Measurements from ENCODE around the gene C10orf105. TPM values are rescaled to one million over a fixed set of nuclear protein-coding genes. Genes with fewer than 3 reads are reported as not detected.

The C10orf105 gene
- total RNA-seq, 2 donors from 2014 or later, result 0.13 to 0.33 TPM

DNA sequence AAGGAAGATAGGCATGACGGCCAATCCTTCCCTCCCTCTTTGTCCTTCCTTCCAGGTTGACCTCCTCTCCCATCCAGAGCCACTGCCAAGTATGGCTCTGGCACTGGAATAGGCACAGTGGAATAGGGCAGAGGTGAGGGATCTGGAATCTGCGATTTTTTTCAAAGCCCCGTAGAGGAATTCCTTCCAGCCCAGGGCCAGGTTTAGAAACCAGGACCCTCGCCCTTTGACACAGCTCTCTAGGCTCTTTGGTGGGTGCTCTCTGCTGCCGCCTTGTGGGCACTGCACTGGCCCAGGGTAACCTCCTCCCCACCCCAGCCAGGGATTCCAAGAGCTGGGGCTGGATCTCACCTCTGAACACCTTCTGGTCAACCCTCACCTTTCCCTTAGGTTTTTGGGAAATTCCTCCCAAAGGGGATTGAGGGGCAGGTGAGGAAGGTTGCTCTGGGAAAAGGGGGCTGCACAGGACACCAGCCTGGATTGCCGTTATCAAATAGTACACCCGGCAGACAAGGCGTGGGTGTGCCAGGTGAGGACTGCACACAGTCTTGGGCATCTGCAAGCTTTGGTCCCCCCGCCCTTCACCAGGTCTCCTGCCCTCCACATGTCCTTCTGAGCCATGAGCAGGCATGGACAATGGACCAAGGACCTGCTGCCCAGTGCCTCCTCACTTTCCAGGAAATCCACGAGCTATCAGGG, 22.8 kb downstream of the C10orf105 start:
- TF ChIP-seq, protein P1, sequence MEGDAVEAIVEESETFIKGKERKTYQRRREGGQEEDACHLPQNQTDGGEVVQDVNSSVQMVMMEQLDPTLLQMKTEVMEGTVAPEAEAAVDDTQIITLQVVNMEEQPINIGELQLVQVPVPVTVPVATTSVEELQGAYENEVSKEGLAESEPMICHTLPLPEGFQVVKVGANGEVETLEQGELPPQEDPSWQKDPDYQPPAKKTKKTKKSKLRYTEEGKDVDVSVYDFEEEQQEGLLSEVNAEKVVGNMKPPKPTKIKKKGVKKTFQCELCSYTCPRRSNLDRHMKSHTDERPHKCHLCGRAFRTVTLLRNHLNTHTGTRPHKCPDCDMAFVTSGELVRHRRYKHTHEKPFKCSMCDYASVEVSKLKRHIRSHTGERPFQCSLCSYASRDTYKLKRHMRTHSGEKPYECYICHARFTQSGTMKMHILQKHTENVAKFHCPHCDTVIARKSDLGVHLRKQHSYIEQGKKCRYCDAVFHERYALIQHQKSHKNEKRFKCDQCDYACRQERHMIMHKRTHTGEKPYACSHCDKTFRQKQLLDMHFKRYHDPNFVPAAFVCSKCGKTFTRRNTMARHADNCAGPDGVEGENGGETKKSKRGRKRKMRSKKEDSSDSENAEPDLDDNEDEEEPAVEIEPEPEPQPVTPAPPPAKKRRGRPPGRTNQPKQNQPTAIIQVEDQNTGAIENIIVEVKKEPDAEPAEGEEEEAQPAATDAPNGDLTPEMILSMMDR (conservative IDR thresholded peaks at IDR 0.05), result peak; percentile 98
- whole genome bisulfite sequencing, 2 experiments (ENCODE audit: insufficient coverage in 1 of 2, insufficient read length in 1 of 2), result 60 to 64% methylated on average over 9 to 10 of the region's 10 CpGs
- Histone ChIP-seq H3K36me3 (ENCODE audit: control insufficient read depth, insufficient read depth, low read length) (no peaks in the 10 kb centered on the region), H3K4me3 (ENCODE audit: low read length) (no peak overlapping the region), H3K27me3 (ENCODE audit: control insufficient read depth, insufficient read depth, low read length, poor library complexity, severe bottlenecking) (no peaks in the 10 kb centered on the region), H3K27ac (ENCODE audit: low read depth, low read length) (no peak overlapping the region), H3K4me1 (ENCODE audit: control insufficient read depth, insufficient read depth, low read length) (no peaks in the 10 kb centered on the region), H3K9ac (ENCODE audit: extremely low read depth, low read length, poor library complexity, severe bottlenecking) (no peak overlapping the region), H3K9me3 (ENCODE audit: control insufficient read depth, low read length) (no peaks in the 10 kb centered on the region)
- Mint-ChIP-seq H3K4me1 (peaks cover 1% of the 10 kb centered on the region), H3K36me3 (ENCODE audit: low read depth) (no peaks in the 10 kb centered on the region), H3K4me3 (no peak overlapping the region), H3K9me3 (no peaks in the 10 kb centered on the region), H3K27ac (no peak overlapping the region), H3K27me3 (ENCODE audit: insufficient read depth) (no peaks in the 10 kb centered on the region)
- DNase-seq, result peak; percentile 97

DNA sequence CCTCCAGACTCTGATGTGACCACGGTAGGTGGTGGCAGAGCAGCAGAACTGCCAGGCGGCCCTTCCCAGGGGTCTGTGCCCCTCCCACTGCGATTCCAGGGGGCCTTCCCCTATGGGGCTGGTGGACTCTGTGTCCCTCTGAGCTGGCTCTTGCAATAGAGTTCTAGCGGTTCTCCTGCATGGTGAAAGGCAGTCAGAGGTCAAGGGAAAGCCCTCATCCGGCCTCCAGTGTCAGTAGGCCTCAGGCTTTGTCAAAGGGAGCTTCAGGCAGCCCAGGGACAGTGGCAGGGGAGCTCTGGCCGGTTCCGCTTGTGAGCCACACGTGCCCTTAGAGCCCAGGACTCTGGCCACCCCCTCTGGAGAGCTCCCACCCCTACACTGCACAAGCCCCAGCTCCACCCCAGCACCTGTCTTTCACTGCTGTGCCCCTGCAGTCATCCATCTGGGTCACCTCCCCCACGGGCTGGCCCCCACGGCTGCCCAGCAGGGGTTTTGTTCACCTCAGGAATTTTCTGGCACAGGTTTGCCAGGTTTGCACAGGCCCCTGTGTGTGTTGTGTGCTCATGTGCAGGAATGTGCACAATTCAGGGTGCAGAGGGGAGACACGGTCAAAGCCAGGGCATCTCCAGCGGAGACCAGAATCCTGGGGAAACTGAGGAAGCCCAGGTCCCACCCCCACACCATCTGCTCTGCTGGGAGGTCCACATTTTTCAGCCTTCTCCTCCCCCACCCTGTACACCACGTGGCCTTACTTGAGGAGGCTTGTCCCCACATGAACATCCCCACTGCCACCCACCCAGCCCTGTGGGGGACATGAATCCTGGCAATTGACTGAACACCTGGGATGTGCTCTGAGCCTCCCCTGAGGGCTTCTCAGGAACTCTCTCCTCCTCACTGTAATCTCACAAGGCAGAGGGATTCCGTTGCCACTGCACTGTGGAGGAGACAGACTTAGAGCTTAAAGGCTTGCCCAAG, 23.8 kb downstream of the C10orf105 start:
- 92% methylated on average over 4 to 14 of the region's 14 CpGs for WGBS, 2 experiments (ENCODE audit: insufficient coverage in 1 of 2, insufficient read length in 1 of 2)
- H3K9me3 Mint-ChIP-seq, result no peaks in the 10 kb centered on the region
- H3K9me3 ChIP-seq (ENCODE audit: control insufficient read depth, low read length), result no peaks in the 10 kb centered on the region
- H3K4me1 Mint-ChIP-seq, result peaks cover 1% of the 10 kb centered on the region
- no peak overlapping the region for H3K27ac Mint-ChIP-seq
- H3K27me3 Mint-ChIP-seq (ENCODE audit: insufficient read depth), result no peaks in the 10 kb centered on the region
- no peak for DNase-seq
- H3K4me3 Mint-ChIP-seq, result no peak overlapping the region
- TF ChIP-seq, protein P1 (conservative IDR thresholded peaks at IDR 0.05), result no peak
- no peaks in the 10 kb centered on the region for H3K36me3 ChIP-seq (ENCODE audit: control insufficient read depth, insufficient read depth, low read length)
- H3K36me3 Mint-ChIP-seq (ENCODE audit: low read depth), result no peaks in the 10 kb centered on the region
- H3K4me1 ChIP-seq (ENCODE audit: control insufficient read depth, insufficient read depth, low read length), result no peaks in the 10 kb centered on the region
- no peak overlapping the region for H3K9ac ChIP-seq (ENCODE audit: extremely low read depth, low read length, poor library complexity, severe bottlenecking)
- H3K27ac ChIP-seq (ENCODE audit: low read depth, low read length), result no peak overlapping the region
- H3K27me3 ChIP-seq (ENCODE audit: control insufficient read depth, insufficient read depth, low read length, poor library complexity, severe bottlenecking), result no peaks in the 10 kb centered on the region
- no peak overlapping the region for H3K4me3 ChIP-seq (ENCODE audit: low read length)

DNA sequence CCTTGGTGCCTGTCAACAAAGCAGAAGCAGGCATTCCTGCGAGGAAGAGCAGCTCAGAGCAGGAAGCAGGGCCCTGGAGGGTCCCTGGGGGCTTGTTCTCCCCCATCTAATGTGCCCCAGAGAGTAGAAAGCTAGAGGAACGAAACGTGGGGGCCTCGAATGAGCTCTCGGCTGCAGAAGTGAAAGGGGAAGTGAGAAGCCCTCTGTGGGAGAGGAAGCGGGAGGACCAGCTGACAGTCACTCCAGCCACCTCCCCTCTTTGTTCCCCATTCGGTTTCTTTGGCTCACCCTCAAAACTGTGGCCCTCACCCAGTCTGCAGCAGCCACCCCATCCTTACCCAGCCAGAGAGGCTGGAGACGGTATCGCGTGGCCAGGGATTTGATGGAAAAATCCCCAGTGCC, 25.0 kb downstream of the C10orf105 start:
- Mint-ChIP-seq H3K9me3 (no peaks in the 10 kb centered on the region), H3K36me3 (ENCODE audit: low read depth) (no peaks in the 10 kb centered on the region), H3K4me1 (peaks cover 1% of the 10 kb centered on the region), H3K27me3 (ENCODE audit: insufficient read depth) (no peaks in the 10 kb centered on the region), H3K27ac (no peak overlapping the region), H3K4me3 (no peak overlapping the region)
- no peaks in the 10 kb centered on the region for H3K27me3 ChIP-seq (ENCODE audit: control insufficient read depth, insufficient read depth, low read length, poor library complexity, severe bottlenecking)
- TF ChIP-seq, protein P1 (conservative IDR thresholded peaks at IDR 0.05), result no peak
- H3K27ac ChIP-seq (ENCODE audit: low read depth, low read length), result no peak overlapping the region
- DNase-seq, result no peak
- WGBS, 2 experiments (ENCODE audit: insufficient coverage in 1 of 2, insufficient read length in 1 of 2), result 81 to 82% methylated on average over 9 to 10 of the region's 10 CpGs
- no peaks in the 10 kb centered on the region for H3K36me3 ChIP-seq (ENCODE audit: control insufficient read depth, insufficient read depth, low read length)
- H3K4me3 ChIP-seq (ENCODE audit: low read length), result no peak overlapping the region
- no peaks in the 10 kb centered on the region for H3K9me3 ChIP-seq (ENCODE audit: control insufficient read depth, low read length)
- H3K9ac ChIP-seq (ENCODE audit: extremely low read depth, low read length, poor library complexity, severe bottlenecking), result no peak overlapping the region
- no peaks in the 10 kb centered on the region for H3K4me1 ChIP-seq (ENCODE audit: control insufficient read depth, insufficient read depth, low read length)
